ENCODE measurements around the gene RSU1. TPM values are rescaled to one million over a fixed set of nuclear protein-coding genes. Genes with fewer than 3 reads are reported as not detected.

RSU1 gene
- total RNA-seq, 1 donor from 2014 or later: 118 TPM

- peaks cover 8% of the 10 kb centered on the region for H3K4me1 Mint-ChIP-seq (ENCODE audit: unreplicated experiment)
- no peaks in the 10 kb centered on the region for H3K9me3 Mint-ChIP-seq (ENCODE audit: unreplicated experiment)
- no peak overlapping the region for H3K27ac Mint-ChIP-seq (ENCODE audit: unreplicated experiment)
- DNase-seq (ENCODE audit: low spot score): no peak
- no peaks in the 10 kb centered on the region for H3K27me3 Mint-ChIP-seq (ENCODE audit: unreplicated experiment)
- TF ChIP-seq, protein P1, sequence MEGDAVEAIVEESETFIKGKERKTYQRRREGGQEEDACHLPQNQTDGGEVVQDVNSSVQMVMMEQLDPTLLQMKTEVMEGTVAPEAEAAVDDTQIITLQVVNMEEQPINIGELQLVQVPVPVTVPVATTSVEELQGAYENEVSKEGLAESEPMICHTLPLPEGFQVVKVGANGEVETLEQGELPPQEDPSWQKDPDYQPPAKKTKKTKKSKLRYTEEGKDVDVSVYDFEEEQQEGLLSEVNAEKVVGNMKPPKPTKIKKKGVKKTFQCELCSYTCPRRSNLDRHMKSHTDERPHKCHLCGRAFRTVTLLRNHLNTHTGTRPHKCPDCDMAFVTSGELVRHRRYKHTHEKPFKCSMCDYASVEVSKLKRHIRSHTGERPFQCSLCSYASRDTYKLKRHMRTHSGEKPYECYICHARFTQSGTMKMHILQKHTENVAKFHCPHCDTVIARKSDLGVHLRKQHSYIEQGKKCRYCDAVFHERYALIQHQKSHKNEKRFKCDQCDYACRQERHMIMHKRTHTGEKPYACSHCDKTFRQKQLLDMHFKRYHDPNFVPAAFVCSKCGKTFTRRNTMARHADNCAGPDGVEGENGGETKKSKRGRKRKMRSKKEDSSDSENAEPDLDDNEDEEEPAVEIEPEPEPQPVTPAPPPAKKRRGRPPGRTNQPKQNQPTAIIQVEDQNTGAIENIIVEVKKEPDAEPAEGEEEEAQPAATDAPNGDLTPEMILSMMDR (IDR thresholded peaks at IDR 0.05; ENCODE audit: unreplicated experiment): no peak
- peaks cover 22% of the 10 kb centered on the region for H3K36me3 Mint-ChIP-seq (ENCODE audit: low read depth, unreplicated experiment)
- no peak overlapping the region for H3K4me3 Mint-ChIP-seq (ENCODE audit: unreplicated experiment)
These were observed 17.6 kb downstream of the RSU1 start for GRCh38 chr10:16799621-16800020.

GRCh38 chr10:16798571-16798970, 18.7 kb downstream of the RSU1 start:
- Mint-ChIP-seq H3K9me3 (ENCODE audit: unreplicated experiment) (no peaks in the 10 kb centered on the region), H3K36me3 (ENCODE audit: low read depth, unreplicated experiment) (peaks cover 29% of the 10 kb centered on the region), H3K4me1 (ENCODE audit: unreplicated experiment) (peaks cover 8% of the 10 kb centered on the region), H3K27ac (ENCODE audit: unreplicated experiment) (no peak overlapping the region), H3K27me3 (ENCODE audit: unreplicated experiment) (no peaks in the 10 kb centered on the region), H3K4me3 (ENCODE audit: unreplicated experiment) (no peak overlapping the region)
- TF ChIP-seq, protein P1 (IDR thresholded peaks at IDR 0.05; ENCODE audit: unreplicated experiment): no peak
- DNase-seq (ENCODE audit: low spot score): no peak

- Mint-ChIP-seq H3K27ac (ENCODE audit: unreplicated experiment) (no peak overlapping the region), H3K27me3 (ENCODE audit: unreplicated experiment) (peaks cover 1% of the 10 kb centered on the region), H3K9me3 (ENCODE audit: unreplicated experiment) (no peaks in the 10 kb centered on the region)
These were observed 21.7 kb downstream of the RSU1 start for GRCh38 chr10:16795410-16796073.

GRCh38 chr10:16794005-16794404, 23.2 kb downstream of the RSU1 start:
- Mint-ChIP-seq H3K27ac (ENCODE audit: unreplicated experiment) (no peak overlapping the region), H3K9me3 (ENCODE audit: unreplicated experiment) (no peaks in the 10 kb centered on the region), H3K4me1 (ENCODE audit: unreplicated experiment) (peaks cover 20% of the 10 kb centered on the region), H3K4me3 (ENCODE audit: unreplicated experiment) (no peak overlapping the region), H3K36me3 (ENCODE audit: low read depth, unreplicated experiment) (peaks cover 31% of the 10 kb centered on the region), H3K27me3 (ENCODE audit: unreplicated experiment) (peaks cover 5% of the 10 kb centered on the region)
- TF ChIP-seq, protein P1 (IDR thresholded peaks at IDR 0.05; ENCODE audit: unreplicated experiment): no peak
- no peak for DNase-seq (ENCODE audit: low spot score)

More at GRCh38 chr10:16795410-16796073, 21.7 kb downstream of the RSU1 start:
- Mint-ChIP-seq H3K4me1 (ENCODE audit: unreplicated experiment) (peaks cover 13% of the 10 kb centered on the region), H3K36me3 (ENCODE audit: low read depth, unreplicated experiment) (peaks cover 33% of the 10 kb centered on the region), H3K4me3 (ENCODE audit: unreplicated experiment) (no peak overlapping the region)
- DNase-seq (ENCODE audit: low spot score): no peak
- TF ChIP-seq, protein P1 (IDR thresholded peaks at IDR 0.05; ENCODE audit: unreplicated experiment): no peak

DNA sequence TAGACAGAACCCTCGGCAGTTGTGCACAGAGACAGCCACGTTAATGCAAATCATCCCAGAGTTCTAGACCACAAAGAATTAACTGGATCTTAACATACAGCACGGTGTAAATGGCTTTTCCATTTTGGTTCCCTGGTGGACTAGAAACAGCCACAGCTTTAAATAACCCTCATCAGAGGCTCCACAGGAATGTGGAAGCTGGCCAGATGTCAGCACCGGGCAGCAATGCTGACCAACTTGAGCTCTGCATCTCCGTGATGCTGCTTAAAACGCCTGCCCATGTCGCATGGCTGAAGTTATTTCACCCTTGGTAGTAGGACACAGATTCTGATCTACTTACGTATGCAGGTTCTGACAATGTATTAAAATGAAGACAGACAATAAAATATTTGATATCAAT, 24.5 kb downstream of the RSU1 start:
- Mint-ChIP-seq H3K4me3 (ENCODE audit: unreplicated experiment) (no peak overlapping the region), H3K36me3 (ENCODE audit: low read depth, unreplicated experiment) (peaks cover 35% of the 10 kb centered on the region), H3K4me1 (ENCODE audit: unreplicated experiment) (peaks cover 24% of the 10 kb centered on the region), H3K27ac (ENCODE audit: unreplicated experiment) (no peak overlapping the region), H3K27me3 (ENCODE audit: unreplicated experiment) (peaks cover 5% of the 10 kb centered on the region), H3K9me3 (ENCODE audit: unreplicated experiment) (no peaks in the 10 kb centered on the region)
- TF ChIP-seq, protein P1 (IDR thresholded peaks at IDR 0.05; ENCODE audit: unreplicated experiment): no peak
- DNase-seq (ENCODE audit: low spot score): no peak
